ENCODE measurements around the gene OAF.
A peak's percentile ranks its signal among the peaks of the same experiment; 100 is the strongest.

Gene OAF

GRCh38 chr11:120168960-120169681, 41.7 kb upstream of the OAF start:
- no peak overlapping the region for H3K4ac ChIP-seq (ENCODE audit: low read length)
- H3K4me1 ChIP-seq (ENCODE audit: control insufficient read depth in 2 of 2, insufficient read depth in 1 of 2, low read depth in 1 of 2, low read length in 2 of 2) = peaks cover 5 to 7% of the 10 kb centered on the region in 2 donors
- no peak overlapping the region for H3K14ac ChIP-seq (ENCODE audit: low read length)
- H4K8ac ChIP-seq (ENCODE audit: low read depth, low read length) = no peak overlapping the region
- H3K9me3 ChIP-seq (replicated peaks in 1 of 2; ENCODE audit: control insufficient read depth in 2 of 2, insufficient read depth in 1 of 2, low read depth in 1 of 2, low read length in 2 of 2) = peaks cover 0 to 2% of the 10 kb centered on the region in 2 donors
- no peaks in the 10 kb centered on the region for H3K79me1 ChIP-seq (ENCODE audit: low read depth, low read length)
- no CpG with 5 or more reads among the region's 71 CpGs for WGBS, 2 donors (ENCODE audit: extremely low coverage in 2 of 2, insufficient read length in 2 of 2, insufficient replicate concordance in 1 of 2)
- H3K23ac ChIP-seq (ENCODE audit: low read depth, low read length, poor library complexity) = peak overlapping the region; percentile 25
- H2AK5ac ChIP-seq (ENCODE audit: low read depth, low read length) = peak overlapping the region; percentile 50
- peak overlapping the region; percentile 92 for H3K4me2 ChIP-seq (ENCODE audit: insufficient read depth, low read length, poor library complexity, severe bottlenecking)
- no peak overlapping the region for H2BK12ac ChIP-seq (ENCODE audit: low read length)
- peaks cover 0 to 56% (median 45%) of the 10 kb centered on the region in 3 experiments for H3K27me3 ChIP-seq (ENCODE audit: control insufficient read depth in 3 of 3, insufficient read depth in 3 of 3, low read depth in 1 of 3, low read length in 3 of 3)
- H2BK120ac ChIP-seq (ENCODE audit: low read depth, low read length) = peak overlapping the region; percentile 43
- peak overlapping the region; percentile 17 for H2BK5ac ChIP-seq (ENCODE audit: low read length)
- H3K9ac ChIP-seq (ENCODE audit: low read depth, low read length, poor library complexity) = peak overlapping the region; percentile 83
- H3K4me3 ChIP-seq (ENCODE audit: low read length in 2 of 2) = peak overlapping the region; percentile 40 to 74
- H3K36me3 ChIP-seq (replicated peaks in 1 of 2; ENCODE audit: control insufficient read depth in 2 of 2, insufficient read depth in 2 of 2, low read length in 2 of 2) = no peaks in the 10 kb centered on the region
- no peak overlapping the region for H4K91ac ChIP-seq (ENCODE audit: low read depth, low read length, poor library complexity)
- H3K18ac ChIP-seq (ENCODE audit: low read length) = peak overlapping the region; percentile 96
- peak; percentile 81 for DNase-seq (ENCODE audit: low spot score)
- H2AFZ ChIP-seq (ENCODE audit: low read length) = peak overlapping the region; percentile 95
- H2BK15ac ChIP-seq (ENCODE audit: low read length) = peak overlapping the region; percentile 61
- no peak overlapping the region for H3K27ac ChIP-seq (replicated peaks; ENCODE audit: low read length)

- peak overlapping the region; percentile 18 for H3K23ac ChIP-seq (ENCODE audit: low read depth, low read length, poor library complexity)
- H4K91ac ChIP-seq (ENCODE audit: low read depth, low read length, poor library complexity) = no peak overlapping the region
- peak overlapping the region in 1 of 2 donors; percentile 54 for H3K4me3 ChIP-seq (ENCODE audit: low read length in 2 of 2)
- H2BK15ac ChIP-seq (ENCODE audit: low read length) = peak overlapping the region; percentile 61
- no peak overlapping the region for H4K8ac ChIP-seq (ENCODE audit: low read depth, low read length)
- peaks cover 5 to 7% of the 10 kb centered on the region in 2 donors for H3K4me1 ChIP-seq (ENCODE audit: control insufficient read depth in 2 of 2, insufficient read depth in 1 of 2, low read depth in 1 of 2, low read length in 2 of 2)
- H3K4ac ChIP-seq (ENCODE audit: low read length) = no peak overlapping the region
- peak overlapping the region; percentile 27 for H2BK12ac ChIP-seq (ENCODE audit: low read length)
- no CpG with 5 or more reads among the region's 27 CpGs for WGBS, 2 donors (ENCODE audit: extremely low coverage in 2 of 2, insufficient read length in 2 of 2, insufficient replicate concordance in 1 of 2)
- peak overlapping the region; percentile 80 for H3K18ac ChIP-seq (ENCODE audit: low read length)
- H3K36me3 ChIP-seq (replicated peaks in 1 of 2; ENCODE audit: control insufficient read depth in 2 of 2, insufficient read depth in 2 of 2, low read length in 2 of 2) = no peaks in the 10 kb centered on the region
- H3K9ac ChIP-seq (ENCODE audit: low read depth, low read length, poor library complexity) = no peak overlapping the region
- H3K27me3 ChIP-seq (ENCODE audit: control insufficient read depth in 3 of 3, insufficient read depth in 3 of 3, low read depth in 1 of 3, low read length in 3 of 3) = peaks cover 0 to 56% (median 45%) of the 10 kb centered on the region in 3 experiments
- H3K79me1 ChIP-seq (ENCODE audit: low read depth, low read length) = no peaks in the 10 kb centered on the region
- peak overlapping the region; percentile 50 for H2AK5ac ChIP-seq (ENCODE audit: low read depth, low read length)
- H2AFZ ChIP-seq (ENCODE audit: low read length) = no peak overlapping the region
- no peak overlapping the region for H2BK120ac ChIP-seq (ENCODE audit: low read depth, low read length)
- H3K14ac ChIP-seq (ENCODE audit: low read length) = no peak overlapping the region
- no peak overlapping the region for H3K4me2 ChIP-seq (ENCODE audit: insufficient read depth, low read length, poor library complexity, severe bottlenecking)
- H3K27ac ChIP-seq (replicated peaks; ENCODE audit: low read length) = no peak overlapping the region
- peaks cover 0 to 2% of the 10 kb centered on the region in 2 donors for H3K9me3 ChIP-seq (replicated peaks in 1 of 2; ENCODE audit: control insufficient read depth in 2 of 2, insufficient read depth in 1 of 2, low read depth in 1 of 2, low read length in 2 of 2)
- H2BK5ac ChIP-seq (ENCODE audit: low read length) = no peak overlapping the region
- DNase-seq (ENCODE audit: low spot score) = no peak
These were observed 40.7 kb upstream of the OAF start for GRCh38 chr11:120169981-120170698.

- Histone ChIP-seq H3K4me3 (ENCODE audit: low read length in 2 of 2) (no peak overlapping the region), H3K14ac (ENCODE audit: low read length) (no peak overlapping the region), H2AFZ (ENCODE audit: low read length) (no peak overlapping the region), H3K9me3 (replicated peaks in 1 of 2; ENCODE audit: control insufficient read depth in 2 of 2, insufficient read depth in 1 of 2, low read depth in 1 of 2, low read length in 2 of 2) (peaks cover 0 to 2% of the 10 kb centered on the region in 2 donors), H4K8ac (ENCODE audit: low read depth, low read length) (no peak overlapping the region), H3K9ac (ENCODE audit: low read depth, low read length, poor library complexity) (peak overlapping the region; percentile 5), H3K36me3 (replicated peaks in 1 of 2; ENCODE audit: control insufficient read depth in 2 of 2, insufficient read depth in 2 of 2, low read length in 2 of 2) (no peaks in the 10 kb centered on the region), H2AK5ac (ENCODE audit: low read depth, low read length) (peak overlapping the region; percentile 6), H2BK12ac (ENCODE audit: low read length) (peak overlapping the region; percentile 4), H3K18ac (ENCODE audit: low read length) (peak overlapping the region; percentile 20), H3K4ac (ENCODE audit: low read length) (no peak overlapping the region), H3K4me1 (ENCODE audit: control insufficient read depth in 2 of 2, insufficient read depth in 1 of 2, low read depth in 1 of 2, low read length in 2 of 2) (peaks cover 5 to 7% of the 10 kb centered on the region in 2 donors), H2BK15ac (ENCODE audit: low read length) (peak overlapping the region; percentile 13), H3K4me2 (ENCODE audit: insufficient read depth, low read length, poor library complexity, severe bottlenecking) (no peak overlapping the region), H3K23ac (ENCODE audit: low read depth, low read length, poor library complexity) (no peak overlapping the region), H4K91ac (ENCODE audit: low read depth, low read length, poor library complexity) (no peak overlapping the region), H2BK5ac (ENCODE audit: low read length) (no peak overlapping the region), H3K79me1 (ENCODE audit: low read depth, low read length) (no peaks in the 10 kb centered on the region), H3K27me3 (ENCODE audit: control insufficient read depth in 3 of 3, insufficient read depth in 3 of 3, low read depth in 1 of 3, low read length in 3 of 3) (peaks cover 0 to 56% (median 45%) of the 10 kb centered on the region in 3 experiments), H3K27ac (replicated peaks; ENCODE audit: low read length) (no peak overlapping the region), H2BK120ac (ENCODE audit: low read depth, low read length) (no peak overlapping the region)
- DNase-seq (ENCODE audit: low spot score) = no peak
- no CpG with 5 or more reads among the region's 12 CpGs for WGBS, 2 donors (ENCODE audit: extremely low coverage in 2 of 2, insufficient read length in 2 of 2, insufficient replicate concordance in 1 of 2)
These were observed 40.0 kb upstream of the OAF start for GRCh38 chr11:120170741-120171261.
